B cell (primary cell): Measurements from ENCODE around the gene WDR18. TPM values are rescaled to one million over a fixed set of nuclear protein-coding genes. Genes with fewer than 3 reads are reported as not detected.
A peak's percentile ranks its signal among the peaks of the same experiment; 100 is the strongest.

Experiments used
- ATAC-seq: fragments of 200-7000 bp; cut with Tn5 transposase; one replicate; pipeline ENCODE4 v1.10.0; 2021; ENCODE audit warnings: low read depth, mild to moderate bottlenecking, moderate number of reproducible peaks, moderate library complexity
- CTCF ChIA-PET: fragments of 350-600 bp; sonication (Branson Sonifier 250); formaldehyde crosslinking; loops from one replicate; lab custom pipeline; 2021; ENCODE audit warnings: antibody characterized with exemption, inconsistent platforms; lab: Charles Lee
- POLR2A ChIA-PET: fragments of 350-600 bp; sonication (Branson Sonifier 250); formaldehyde crosslinking; loops from one replicate; lab custom pipeline; 2021; ENCODE audit warnings: antibody characterized with exemption; lab: Charles Lee
- DNase-seq: peaks from one replicate; pipeline ENCODE4 v3.0.0; 2013
- H2AFZ ChIP-seq: 2 replicates; pipeline ENCODE4 v1.6.1; 2012; ENCODE audit warnings: mild to moderate bottlenecking, low read depth, low read length; ENCODE audit not compliant: insufficient read depth, poor library complexity, severe bottlenecking
- H3K27ac ChIP-seq, 2 donors: 1 replicate in 1 of 2; 2 replicates in 1 of 2; pipeline ENCODE4 v1.5.1; 2012 to 2013; ENCODE audit warnings: low read length in 2 of 2, mild to moderate bottlenecking in 2 of 2, moderate library complexity in 1 of 2
- H3K27me3 ChIP-seq, 4 experiments: fragments of 200-600 bp in 1 of 4; sonication (generic) in 1 of 4; replicated peaks in 1 of 4; 1 replicate in 2 of 4; 2 replicates in 2 of 4; pipeline versions ENCODE4 v1.6.1 to v1.7.0; 2013 to 2016; ENCODE audit warnings: low read length in 3 of 4, mild to moderate bottlenecking in 2 of 4, mixed read lengths in 1 of 4, moderate library complexity in 1 of 4; ENCODE audit not compliant: insufficient read depth in 4 of 4, control insufficient read depth in 3 of 4; ENCODE audit errors: control extremely low read depth in 1 of 4
- H3K36me3 ChIP-seq, 2 experiments: replicated peaks in 1 of 2; 1 replicate in 1 of 2; 2 replicates in 1 of 2; pipeline versions ENCODE4 v1.6.1 to v1.7.1; 2013; ENCODE audit warnings: low read length in 1 of 2; ENCODE audit not compliant: insufficient read depth in 2 of 2, control insufficient read depth in 1 of 2; ENCODE audit errors: control extremely low read depth in 1 of 2, extremely low read depth in 1 of 2
- H3K4me1 ChIP-seq, 2 donors: fragments of 200-600 bp in 1 of 2; sonication (generic) in 1 of 2; 1 replicate in 1 of 2; 2 replicates in 1 of 2; pipeline versions ENCODE4 v1.5.1 to v1.6.1; 2013 to 2017; ENCODE audit warnings: low read length in 2 of 2; ENCODE audit not compliant: control insufficient read depth in 2 of 2, insufficient read depth in 2 of 2
- H3K4me2 ChIP-seq: replicated peaks from 2 replicates; pipeline ENCODE3; 2012; ENCODE audit warnings: mild to moderate bottlenecking, low read depth, low read length; ENCODE audit not compliant: poor library complexity, severe bottlenecking
- H3K4me3 ChIP-seq, 5 experiments: fragments of 200-600 bp in 1 of 5; sonication (generic) in 1 of 5; 1 replicate in 3 of 5; 2 replicates in 2 of 5; pipeline versions ENCODE4 v1.5.1 to v1.7.0; 2011 to 2016; ENCODE audit warnings: low read length in 4 of 5, mild to moderate bottlenecking in 4 of 5, low read depth in 2 of 5, control low read depth in 1 of 5, moderate library complexity in 1 of 5; ENCODE audit not compliant: insufficient read depth in 1 of 5; ENCODE audit errors: control extremely low read depth in 1 of 5, extremely low read depth in 1 of 5
- H3K79me2 ChIP-seq: fragments of 200-600 bp; sonication (generic); one replicate; pipeline ENCODE4 v1.6.0; 2016; ENCODE audit warnings: low read length; ENCODE audit not compliant: control insufficient read depth, insufficient read depth
- H3K9ac ChIP-seq: fragments of 200-600 bp; sonication (generic); 2 replicates; pipeline ENCODE4 v1.6.1; 2017; ENCODE audit warnings: mild to moderate bottlenecking, low read length, moderate library complexity
- H3K9me3 ChIP-seq, 3 donors: one replicate each; pipeline versions ENCODE4 v1.6.1 to v1.7.1; 2013; ENCODE audit warnings: low read length in 2 of 3; ENCODE audit not compliant: control insufficient read depth in 2 of 3, insufficient read depth in 1 of 3; ENCODE audit errors: control extremely low read depth in 1 of 3
- H4K20me1 ChIP-seq: 2 replicates; pipeline ENCODE4 v1.6.0; 2012; ENCODE audit warnings: mild to moderate bottlenecking, low read length; ENCODE audit not compliant: insufficient read depth, control insufficient read depth, poor library complexity, severe bottlenecking
- H3K27ac Mint-ChIP-seq: one replicate; pipeline ENCODE4 v1.8.0; 2021; ENCODE audit warnings: mixed read lengths
- H3K27me3 Mint-ChIP-seq: one replicate; pipeline ENCODE4 v1.8.0; 2021; ENCODE audit warnings: mixed read lengths
- H3K4me1 Mint-ChIP-seq: one replicate; pipeline ENCODE4 v1.8.0; 2021; ENCODE audit warnings: mixed read lengths
- H3K4me3 Mint-ChIP-seq: one replicate; pipeline ENCODE4 v1.8.0; 2021; ENCODE audit warnings: mixed read lengths
- H3K9me3 Mint-ChIP-seq: one replicate; pipeline ENCODE4 v1.8.0; 2022; ENCODE audit warnings: mixed read lengths; ENCODE audit not compliant: insufficient read depth
- CTCF ChIP-seq: fragments of 200-600 bp; IDR thresholded peaks from one replicate; pipeline ENCODE4 v1.8.0; 2022; ENCODE audit warnings: antibody characterized with exemption, mild to moderate bottlenecking
- EZH2 ChIP-seq: IDR thresholded peaks from 2 replicates; pipeline ENCODE4 v1.6.1; 2012; ENCODE audit warnings: borderline replicate concordance, low read depth, mild to moderate bottlenecking, moderate library complexity, low read length; ENCODE audit not compliant: insufficient read depth, poor library complexity, severe bottlenecking
- WGBS: methylation state at CpG from one replicate; pipeline ENCODE4 v1.1.5; 2013; ENCODE audit warnings: missing lambda C conversion rate; ENCODE audit not compliant: insufficient coverage; 5-methylcytosine and 5-hydroxymethylcytosine counted together
- intact Hi-C: fragments of 100-400 bp; cut with micrococcal nuclease; formaldehyde crosslinking; loops from one replicate; pipeline ENCODE4 v1.10.0; 2022
- polyA plus RNA-seq: library from polyadenylated mRNA; depleted of rRNA; stranded (reverse); fragments of >200 nt; gene quantifications from 2 replicates; pipeline ENCODE4 v1.2.3, GENCODE V29; 2012
- total RNA-seq, 2 donors: library from RNA; stranded (reverse); fragments of 120-200 nt in 1 of 2; gene quantifications; 1 replicate in 1 of 2; 2 replicates in 1 of 2; pipeline versions ENCODE4 v1.2.3 to v1.2.4, GENCODE V29; 2013 to 2022

The WDR18 gene
- total and polyA plus RNA-seq, 2 donors (not counting 1 experiment from before 2014, with no cell fraction given) = 48.5 to 60.5 TPM

DNA sequence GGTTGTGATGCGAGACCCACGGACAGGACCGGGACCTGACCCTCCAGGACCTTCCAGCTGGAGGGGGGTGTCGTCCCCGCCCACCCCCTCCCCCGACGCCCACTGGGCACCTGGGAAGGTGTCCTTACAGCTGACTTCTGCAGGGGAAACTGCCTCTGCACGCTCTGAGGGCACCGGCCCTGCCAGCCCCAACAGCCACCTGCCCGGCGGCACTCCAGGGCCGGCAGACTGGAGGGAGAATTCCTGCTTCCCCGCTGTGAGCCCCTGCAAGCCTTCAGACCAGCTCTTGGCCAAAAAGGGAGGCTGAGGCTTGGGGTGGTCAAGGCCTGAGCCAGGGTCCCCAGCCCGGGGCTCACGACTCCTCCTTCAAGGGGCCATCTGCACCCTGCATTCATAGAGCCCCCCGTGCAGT lies 43.5 kb downstream of the WDR18 start:
- no peak for DNase-seq
- H3K27ac Mint-ChIP-seq = peak overlapping the region; percentile 91
- intact Hi-C loops = loop anchor here (10.0 kb wide), 1 partner anchor 217 kb away; the partner anchor contains the start of genes ATP5F1D and MIDN

GRCh38 chr19:1028062-1028926 lies 44.1 kb downstream of the WDR18 start:
- H3K36me3 ChIP-seq = peaks cover 0 to 33% of the 10 kb centered on the region in 2 experiments
- 2% methylated on average over 44 of the region's 58 CpGs for WGBS
- H3K4me3 Mint-ChIP-seq = peak overlapping the region; percentile 94
- H2AFZ ChIP-seq = peak overlapping the region; percentile 33
- H3K4me2 ChIP-seq = peak overlapping the region; percentile 91
- ATAC-seq (peak; percentile 42), DNase-seq (peak; percentile 65)
- no peak for TF ChIP-seq EZH2
- no peak for TF ChIP-seq CTCF
- H3K4me1 Mint-ChIP-seq = peaks cover 28% of the 10 kb centered on the region
- H3K27ac ChIP-seq = peak overlapping the region; percentile 44 to 85
- peak overlapping the region; percentile 91 for H3K27ac Mint-ChIP-seq
- intact Hi-C loops = loop anchor here (10.0 kb wide), 1 partner anchor 217 kb away; the partner anchor contains the start of genes ATP5F1D and MIDN
- no peaks in the 10 kb centered on the region for H3K9me3 Mint-ChIP-seq
- H3K4me3 ChIP-seq = peak overlapping the region; percentile 60 to 99 (median 87)
- H3K27me3 Mint-ChIP-seq = no peaks in the 10 kb centered on the region
- no peaks in the 10 kb centered on the region for H3K9me3 ChIP-seq
- peaks cover 65% of the 10 kb centered on the region for H4K20me1 ChIP-seq
- ChIA-PET POLR2A (interaction anchor here (0.5 to 6.9 kb wide), 14 partner anchors 10 to 300 kb away, joined by 3 to 91 read pairs (median 6); partner anchors contain the start of genes ABCA7 and ARHGAP45), CTCF (interaction anchor here (0.9 to 3.9 kb wide), 9 partner anchors 9 to 216 kb away, joined by 3 to 16 read pairs (median 9); partner anchors contain the start of genes ABCA7, ARHGAP45 and WDR18)
- peaks cover 16 to 29% of the 10 kb centered on the region in 2 donors for H3K4me1 ChIP-seq
- peak overlapping the region; percentile 87 for H3K9ac ChIP-seq
- H3K27me3 ChIP-seq = no peaks in the 10 kb centered on the region
- peaks cover 65% of the 10 kb centered on the region for H3K79me2 ChIP-seq

More for the DNA sequence above, 43.5 kb downstream of the WDR18 start:
- Histone ChIP-seq H3K4me3 (peak overlapping the region; percentile 60 to 99 (median 87)), H3K4me2 (peak overlapping the region; percentile 91), H3K27me3 (no peaks in the 10 kb centered on the region), H3K79me2 (peaks cover 58% of the 10 kb centered on the region), H2AFZ (no peak overlapping the region), H3K9me3 (no peaks in the 10 kb centered on the region), H3K36me3 (peaks cover 0 to 28% of the 10 kb centered on the region in 2 experiments), H3K27ac (peak overlapping the region; percentile 72 to 85), H3K9ac (peak overlapping the region; percentile 87), H3K4me1 (peaks cover 16 to 29% of the 10 kb centered on the region in 2 donors), H4K20me1 (peaks cover 59% of the 10 kb centered on the region)
- ATAC-seq = peak; percentile 20
- no peaks in the 10 kb centered on the region for H3K27me3 Mint-ChIP-seq
- ChIA-PET POLR2A (interaction anchor here (0.5 to 6.9 kb wide), 14 partner anchors 11 to 301 kb away, joined by 3 to 91 read pairs (median 6); partner anchors contain the start of genes ABCA7, ARHGAP45, CIRBP and WDR18), CTCF (interaction anchor here (1.2 to 3.9 kb wide), 12 partner anchors 8 to 216 kb away, joined by 3 to 16 read pairs (median 9); partner anchors contain the start of genes ABCA7, ARHGAP45 and WDR18)
- WGBS = 2% methylated on average over 15 of the region's 16 CpGs
- H3K9me3 Mint-ChIP-seq = no peaks in the 10 kb centered on the region
- peaks cover 28% of the 10 kb centered on the region for H3K4me1 Mint-ChIP-seq
- H3K4me3 Mint-ChIP-seq = peak overlapping the region; percentile 94
- TF ChIP-seq EZH2 = no peak
